Activated CD4-positive, alpha-beta T cell treated with anti-CD3 and anti-CD28 coated beads, Interleukin-2, amount 50 U/mL, for 48 hours (primary cell): Measurements from ENCODE around the gene NLRP10.

Experiments
- DNase-seq, 2 experiments: peaks; one replicate each; pipeline ENCODE4 v3.0.0-alpha.2; 2020

Gene NLRP10

DNA sequence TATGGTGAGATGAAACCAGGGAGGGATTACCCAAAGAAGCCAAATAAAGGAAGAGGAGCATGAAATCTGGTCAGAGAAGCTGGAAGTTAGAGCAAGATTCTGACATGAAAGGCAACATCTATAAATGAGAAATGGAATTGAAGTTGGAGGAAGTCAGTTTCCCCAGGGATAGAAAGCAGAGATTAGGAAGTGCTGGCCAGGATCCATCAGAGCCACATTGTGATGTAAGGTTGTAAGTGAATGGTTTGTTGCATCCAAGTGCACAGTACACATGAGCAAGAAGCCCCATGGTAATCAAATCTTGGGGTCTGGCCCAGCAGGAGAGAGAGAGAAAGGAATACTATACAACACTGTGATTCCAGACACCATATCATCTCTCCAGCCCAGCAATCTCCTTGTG lies 6.6 kb upstream of the NLRP10 start:
- DNase-seq: no peak

GRCh38 chr11:7969756-7970646 lies 4.8 kb upstream of the NLRP10 start:
- DNase-seq: no peak

GRCh38 chr11:7968686-7969085 lies 3.4 kb upstream of the NLRP10 start:
- no peak for DNase-seq

DNA sequence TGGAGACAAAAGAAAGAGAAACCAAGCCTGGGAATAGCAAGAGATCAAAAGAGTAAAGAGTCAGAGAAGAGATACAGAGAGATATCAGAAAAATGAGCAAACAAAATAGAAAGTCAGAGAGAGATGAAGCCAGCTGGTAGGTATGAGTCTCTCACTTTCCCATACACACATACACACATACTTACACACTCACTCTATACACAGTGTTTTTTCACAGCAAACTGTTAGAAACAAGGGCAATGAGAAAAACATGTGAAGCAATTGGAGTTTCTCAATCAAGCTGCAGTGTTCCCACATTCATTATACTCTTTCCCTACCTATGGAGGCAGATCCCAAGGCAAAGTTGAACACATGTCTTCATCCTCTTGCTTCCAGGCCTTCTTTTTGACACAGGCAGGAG lies 2.6 kb upstream of the NLRP10 start:
- DNase-seq: no peak

DNA sequence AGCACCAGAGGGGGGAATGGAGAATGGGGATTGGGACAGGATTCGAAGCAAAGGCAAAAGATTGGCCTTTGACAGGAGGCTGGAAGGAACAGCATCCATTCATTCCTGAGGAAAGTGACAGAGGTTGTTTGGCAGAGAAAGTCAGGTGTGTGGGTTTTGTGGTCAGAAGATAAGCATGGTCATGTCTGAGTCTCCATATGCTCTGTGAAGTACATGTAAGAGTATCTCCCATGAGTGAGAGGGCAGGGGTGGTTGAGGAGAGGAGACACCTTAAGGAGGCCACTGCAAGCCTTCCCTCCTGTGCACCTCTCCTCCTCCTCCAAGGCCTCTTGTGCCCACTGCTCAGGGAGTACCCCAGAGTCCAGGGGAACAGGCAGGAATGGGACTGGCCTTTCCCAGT lies 1.9 kb upstream of the NLRP10 start:
- no peak for DNase-seq

- DNase-seq: no peak
These were observed 374 bp downstream of the NLRP10 start for GRCh38 chr11:7964873-7965272.

DNA sequence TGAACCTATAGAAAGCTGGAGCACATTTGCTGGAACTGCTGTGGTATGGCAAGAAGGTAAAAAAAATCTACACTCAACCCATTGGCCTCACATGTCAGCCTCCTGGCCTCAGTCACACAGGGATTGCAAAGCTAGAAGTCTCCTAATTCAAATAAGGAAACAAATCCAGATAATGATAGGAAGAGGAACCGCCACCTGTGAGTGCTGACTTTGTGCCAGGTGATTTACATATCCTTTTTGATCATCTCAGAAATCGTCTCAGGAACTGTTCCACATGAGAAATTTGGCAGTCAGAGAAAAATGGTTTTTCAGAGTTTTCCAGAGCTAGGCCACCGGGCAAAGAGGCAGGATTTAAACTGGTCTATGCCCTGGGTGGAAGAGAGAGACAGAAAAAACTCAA lies 986 bp downstream of the NLRP10 start:
- no peak for DNase-seq

GRCh38 chr11:7955191-7955590 lies 10.1 kb downstream of the NLRP10 start:
- no peak for DNase-seq

DNA sequence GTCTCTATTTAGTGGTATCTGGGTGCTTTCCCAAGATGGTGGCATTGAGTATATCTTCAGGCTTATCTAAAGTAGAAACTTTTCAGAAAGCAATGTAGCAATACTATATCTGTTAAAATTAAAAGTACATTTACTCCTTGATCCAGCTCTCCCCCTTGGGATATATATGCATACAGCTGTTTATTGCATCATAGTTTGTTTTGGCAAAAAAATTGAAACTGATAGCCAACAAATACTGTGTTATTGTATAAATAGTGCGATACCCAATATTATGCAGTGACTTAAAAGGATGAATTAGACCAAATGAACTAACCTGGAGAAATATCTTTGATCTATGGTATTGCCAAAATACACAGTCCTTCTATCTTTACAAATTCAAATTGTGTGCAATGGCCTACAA lies 15.3 kb downstream of the NLRP10 start:
- DNase-seq: no peak

DNA sequence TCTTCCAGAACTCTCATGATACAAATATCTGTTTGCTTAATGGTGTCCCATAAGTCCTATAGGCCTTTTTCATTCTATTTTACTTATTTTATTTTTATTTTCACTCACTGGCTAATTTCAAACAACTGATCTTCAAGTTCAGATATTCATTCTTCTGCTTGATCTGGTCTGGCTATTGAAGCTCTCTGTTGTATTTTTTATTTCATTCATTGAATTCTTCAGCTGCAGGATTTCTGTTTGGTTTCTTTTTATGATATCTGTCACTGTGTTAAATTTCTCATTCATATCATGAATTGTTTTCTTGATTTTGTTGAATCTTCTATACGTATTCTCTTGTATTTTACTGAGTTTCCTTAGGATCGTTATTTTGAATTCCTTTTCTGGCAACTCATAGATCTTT lies 21.1 kb downstream of the NLRP10 start:
- no peak for DNase-seq

GRCh38 chr11:7941608-7942007 lies 23.6 kb downstream of the NLRP10 start, which contains the start of gene OR10A3:
OR10A3 (minus strand) TSS chr11:7941708; CDS start chr11:7939520, 2,188 bp downstream.
- no peak for DNase-seq

DNA sequence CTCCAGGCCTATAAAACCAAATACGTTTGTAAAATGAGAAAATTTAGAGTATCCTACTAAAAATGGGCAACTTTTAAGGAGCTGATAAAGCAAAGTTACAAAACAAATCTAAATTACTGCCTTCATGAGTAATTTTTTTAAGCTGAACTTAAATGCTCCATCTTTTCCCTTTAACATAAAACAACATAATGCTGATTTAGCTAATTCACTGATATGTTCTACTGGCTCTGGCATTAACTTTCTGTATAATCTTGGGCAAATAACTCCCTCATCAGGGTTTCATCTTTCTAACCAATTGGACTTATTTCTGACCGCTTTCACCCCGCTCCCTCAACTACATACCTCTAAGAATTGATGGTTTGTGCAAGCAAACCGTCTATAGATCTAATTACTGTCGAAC lies 24.1 kb downstream of the NLRP10 start:
- no peak for DNase-seq

GRCh38 chr11:7936615-7937014 lies 28.6 kb downstream of the NLRP10 start:
- no peak for DNase-seq

DNA sequence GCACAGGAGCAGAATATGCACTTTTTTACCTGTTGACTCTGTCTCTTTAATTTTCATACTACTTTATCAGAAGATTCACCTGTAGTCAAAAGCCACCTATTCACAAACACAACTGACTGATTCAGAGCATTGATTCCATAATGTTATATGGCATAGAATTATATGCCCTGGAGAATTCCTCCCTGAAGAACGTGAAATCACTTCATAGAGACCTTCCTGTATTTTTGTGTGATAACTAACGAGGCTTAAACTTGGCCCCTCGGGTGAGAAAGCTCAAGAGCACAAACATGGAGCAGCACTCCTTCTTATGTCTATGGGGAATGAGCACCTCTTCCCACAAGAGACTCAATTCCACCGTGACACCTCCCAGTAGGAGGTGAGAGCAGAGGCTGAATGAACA lies 34.1 kb downstream of the NLRP10 start, which contains the start of gene OR10A6:
TSS of gene OR10A6 (minus strand) at position 101 of the 400 bp plus-strand sequence. CDS start 2,606 bp downstream, outside the sequence.
- DNase-seq: no peak

DNA sequence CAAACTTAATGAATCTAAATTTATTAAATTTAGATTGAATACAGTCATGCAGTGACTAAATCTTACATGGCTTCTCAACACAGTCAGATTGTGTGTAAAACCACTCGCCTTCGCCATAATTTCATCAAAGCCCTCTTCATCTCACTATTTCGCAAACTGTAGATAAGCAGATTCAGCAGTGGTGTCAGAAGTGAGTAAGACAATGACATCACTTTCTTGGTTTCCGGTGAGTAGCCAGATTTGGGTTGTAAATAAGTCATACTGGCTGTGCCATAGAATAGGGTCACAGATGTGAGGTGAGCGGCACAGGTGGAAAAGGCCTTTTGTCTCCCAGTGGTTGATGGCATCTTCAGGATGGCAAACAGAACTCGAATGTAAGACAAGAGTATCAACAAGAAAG lies 37.6 kb downstream of the NLRP10 start:
- DNase-seq: no peak

DNA sequence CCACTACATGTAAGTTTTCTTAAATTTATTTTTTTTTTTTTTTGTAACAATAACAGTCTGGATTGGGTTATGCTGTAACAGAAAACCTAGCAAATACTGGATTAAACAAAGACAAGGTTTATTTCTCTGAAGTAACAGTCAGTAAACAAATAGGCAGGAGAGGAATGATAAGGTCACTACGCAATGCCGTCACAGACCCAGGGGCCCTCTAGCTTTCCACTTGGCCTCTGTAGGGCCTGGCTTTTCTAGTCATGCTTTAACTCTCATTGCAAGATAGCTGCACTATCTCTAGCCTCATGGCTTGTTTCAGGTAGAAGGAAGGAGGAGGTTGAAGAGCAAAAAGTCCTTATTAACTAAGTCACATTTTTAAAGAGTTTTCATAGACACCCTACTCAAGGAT lies 40.7 kb downstream of the NLRP10 start:
- no peak for DNase-seq

- no peak for DNase-seq
These were observed 47.1 kb downstream of the NLRP10 start for GRCh38 chr11:7918141-7918540.
